OCI-LY7 (cell line): ENCODE results near the gene JCAD.

Source experiments
- CTCF ChIP-seq: fragments of 200-600 bp; sonication (generic); conservative IDR thresholded peaks from 2 replicates; pipeline ENCODE4 v1.5.1; 2014; ENCODE audit warnings: mild to moderate bottlenecking, antibody characterized with exemption, low read length, moderate library complexity, mixed read lengths
- EZH2phosphoT487 ChIP-seq: fragments of 200-600 bp; sonication (generic); IDR thresholded peaks from 2 replicates; pipeline ENCODE4 v1.6.1; 2018; ENCODE audit warnings: low read depth, borderline replicate concordance, mild to moderate bottlenecking, mixed run types, antibody characterized with exemption, low read length, moderate library complexity, mixed read lengths

GRCh38 chr10:30047430-30047829 lies 12.0 kb downstream of the JCAD start:
- TF ChIP-seq CTCF (no peak), EZH2phosphoT487 (no peak)
